ENCODE measurements around the gene SV2C. TPM values are rescaled to one million over a fixed set of nuclear protein-coding genes. Genes with fewer than 3 reads are reported as not detected.

The SV2C gene
- total RNA-seq, 2 donors from 2014 or later = not detected

DNA sequence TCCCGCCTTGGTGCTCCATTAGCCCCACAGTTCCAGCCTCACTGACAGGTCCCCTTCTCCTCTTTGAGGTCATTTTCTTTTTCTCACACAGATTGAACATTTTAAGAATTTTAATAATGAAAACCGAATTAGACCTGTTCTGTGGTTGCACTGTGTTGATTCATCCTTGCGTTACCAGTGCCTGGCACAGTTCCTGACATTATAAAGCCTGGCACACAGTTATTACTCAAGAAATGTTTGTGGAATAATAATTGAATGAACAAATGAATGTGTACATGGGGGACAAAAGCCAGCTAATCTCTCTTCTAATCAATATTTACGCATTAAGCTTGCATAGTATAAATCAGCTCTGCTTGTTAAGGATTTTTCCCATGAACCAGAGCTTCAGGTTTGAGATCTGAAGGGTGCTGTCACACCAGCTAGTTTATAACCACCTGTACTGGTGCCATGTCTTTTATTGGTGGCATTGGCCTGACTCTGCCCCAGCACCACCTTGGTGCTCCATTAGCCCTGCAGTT, 80.0 kb downstream of the SV2C start:
- no peaks in the 10 kb centered on the region for H3K27me3 ChIP-seq (ENCODE audit: control insufficient read depth, insufficient read depth, low read length, poor library complexity, severe bottlenecking)
- H3K36me3 ChIP-seq (ENCODE audit: control insufficient read depth, insufficient read depth, low read length) = no peaks in the 10 kb centered on the region
- H3K4me1 Mint-ChIP-seq = no peaks in the 10 kb centered on the region
- no peaks in the 10 kb centered on the region for H3K27me3 Mint-ChIP-seq (ENCODE audit: insufficient read depth)
- H3K27ac Mint-ChIP-seq = no peak overlapping the region
- TF ChIP-seq, protein P1, sequence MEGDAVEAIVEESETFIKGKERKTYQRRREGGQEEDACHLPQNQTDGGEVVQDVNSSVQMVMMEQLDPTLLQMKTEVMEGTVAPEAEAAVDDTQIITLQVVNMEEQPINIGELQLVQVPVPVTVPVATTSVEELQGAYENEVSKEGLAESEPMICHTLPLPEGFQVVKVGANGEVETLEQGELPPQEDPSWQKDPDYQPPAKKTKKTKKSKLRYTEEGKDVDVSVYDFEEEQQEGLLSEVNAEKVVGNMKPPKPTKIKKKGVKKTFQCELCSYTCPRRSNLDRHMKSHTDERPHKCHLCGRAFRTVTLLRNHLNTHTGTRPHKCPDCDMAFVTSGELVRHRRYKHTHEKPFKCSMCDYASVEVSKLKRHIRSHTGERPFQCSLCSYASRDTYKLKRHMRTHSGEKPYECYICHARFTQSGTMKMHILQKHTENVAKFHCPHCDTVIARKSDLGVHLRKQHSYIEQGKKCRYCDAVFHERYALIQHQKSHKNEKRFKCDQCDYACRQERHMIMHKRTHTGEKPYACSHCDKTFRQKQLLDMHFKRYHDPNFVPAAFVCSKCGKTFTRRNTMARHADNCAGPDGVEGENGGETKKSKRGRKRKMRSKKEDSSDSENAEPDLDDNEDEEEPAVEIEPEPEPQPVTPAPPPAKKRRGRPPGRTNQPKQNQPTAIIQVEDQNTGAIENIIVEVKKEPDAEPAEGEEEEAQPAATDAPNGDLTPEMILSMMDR (conservative IDR thresholded peaks at IDR 0.05) = no peak
- no peaks in the 10 kb centered on the region for H3K4me1 ChIP-seq (ENCODE audit: control insufficient read depth, insufficient read depth, low read length)
- no peaks in the 10 kb centered on the region for H3K36me3 Mint-ChIP-seq (ENCODE audit: low read depth)
- H3K9me3 ChIP-seq (ENCODE audit: control insufficient read depth, low read length) = no peaks in the 10 kb centered on the region
- no peak overlapping the region for H3K27ac ChIP-seq (ENCODE audit: low read depth, low read length)
- no peak for DNase-seq
- no peak overlapping the region for H3K9ac ChIP-seq (ENCODE audit: extremely low read depth, low read length, poor library complexity, severe bottlenecking)
- no peak overlapping the region for H3K4me3 ChIP-seq (ENCODE audit: low read length)
- no peak overlapping the region for H3K4me3 Mint-ChIP-seq
- WGBS, 2 experiments (ENCODE audit: insufficient coverage in 1 of 2, insufficient read length in 1 of 2) = 80 to 83% methylated on average over 4 of the region's 4 CpGs
- no peaks in the 10 kb centered on the region for H3K9me3 Mint-ChIP-seq

DNA sequence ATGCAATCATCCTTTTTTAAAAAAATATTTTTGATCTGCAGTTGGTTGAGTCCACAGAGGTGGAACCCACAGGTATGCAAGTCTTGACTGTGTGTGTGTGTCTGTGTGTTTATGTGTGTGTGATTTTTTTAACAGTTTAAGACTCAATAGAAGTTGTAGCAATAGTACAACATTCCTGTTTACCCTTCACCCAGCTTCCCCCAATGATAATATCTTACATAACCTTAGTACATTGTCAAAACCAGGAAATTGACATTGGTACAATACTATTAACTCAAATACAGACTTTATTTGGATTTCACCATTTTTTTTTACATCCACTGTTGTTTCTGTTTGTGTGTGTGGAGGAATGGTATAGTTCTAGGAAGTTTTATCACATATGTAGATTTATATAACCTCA, 81.8 kb downstream of the SV2C start:
- no peaks in the 10 kb centered on the region for H3K9me3 ChIP-seq (ENCODE audit: control insufficient read depth, low read length)
- H3K9ac ChIP-seq (ENCODE audit: extremely low read depth, low read length, poor library complexity, severe bottlenecking) = no peak overlapping the region
- Mint-ChIP-seq H3K4me3 (no peak overlapping the region), H3K4me1 (no peaks in the 10 kb centered on the region), H3K27me3 (ENCODE audit: insufficient read depth) (no peaks in the 10 kb centered on the region), H3K36me3 (ENCODE audit: low read depth) (no peaks in the 10 kb centered on the region), H3K9me3 (peaks cover 4% of the 10 kb centered on the region), H3K27ac (no peak overlapping the region)
- no peak overlapping the region for H3K27ac ChIP-seq (ENCODE audit: low read depth, low read length)
- no peak for DNase-seq
- H3K4me3 ChIP-seq (ENCODE audit: low read length) = no peak overlapping the region
- H3K4me1 ChIP-seq (ENCODE audit: control insufficient read depth, insufficient read depth, low read length) = no peaks in the 10 kb centered on the region
- TF ChIP-seq, protein P1 (conservative IDR thresholded peaks at IDR 0.05) = no peak
- no peaks in the 10 kb centered on the region for H3K27me3 ChIP-seq (ENCODE audit: control insufficient read depth, insufficient read depth, low read length, poor library complexity, severe bottlenecking)
- H3K36me3 ChIP-seq (ENCODE audit: control insufficient read depth, insufficient read depth, low read length) = no peaks in the 10 kb centered on the region

DNA sequence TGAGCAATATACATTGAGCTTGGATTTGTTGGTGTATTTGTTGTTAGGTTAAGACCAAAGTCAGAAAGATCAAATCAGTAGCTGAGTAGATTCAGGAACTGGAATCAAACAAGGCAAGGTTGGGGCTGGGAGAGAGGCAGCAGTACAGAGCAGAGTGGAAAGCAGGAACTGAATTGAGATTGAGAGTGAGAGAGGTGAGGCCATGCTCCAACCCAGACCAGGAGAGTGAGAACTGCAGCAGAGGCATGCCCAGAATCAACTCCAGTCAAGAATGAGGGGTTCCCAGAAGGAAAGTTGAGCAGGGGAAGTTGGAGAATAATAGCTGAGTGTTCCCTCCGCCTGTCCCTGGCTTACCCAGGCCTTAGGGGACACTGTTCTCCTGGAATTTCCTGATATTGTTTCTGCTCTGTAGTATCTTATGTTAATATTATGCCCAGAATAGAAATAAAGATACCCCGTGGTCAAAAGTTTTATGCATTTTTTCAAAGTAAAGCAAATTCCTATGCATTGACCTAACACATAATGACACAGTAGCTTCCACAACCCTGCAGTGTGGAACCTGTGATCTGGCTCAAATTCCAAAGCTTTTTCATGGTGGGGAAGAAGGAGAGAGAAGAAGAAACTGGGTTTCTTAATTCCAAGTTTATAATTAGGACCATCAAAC, 82.7 kb downstream of the SV2C start:
- Histone ChIP-seq H3K36me3 (ENCODE audit: control insufficient read depth, insufficient read depth, low read length) (no peaks in the 10 kb centered on the region), H3K4me1 (ENCODE audit: control insufficient read depth, insufficient read depth, low read length) (no peaks in the 10 kb centered on the region), H3K9ac (ENCODE audit: extremely low read depth, low read length, poor library complexity, severe bottlenecking) (no peak overlapping the region), H3K9me3 (ENCODE audit: control insufficient read depth, low read length) (no peaks in the 10 kb centered on the region), H3K27ac (ENCODE audit: low read depth, low read length) (no peak overlapping the region), H3K4me3 (ENCODE audit: low read length) (no peak overlapping the region), H3K27me3 (ENCODE audit: control insufficient read depth, insufficient read depth, low read length, poor library complexity, severe bottlenecking) (no peaks in the 10 kb centered on the region)
- DNase-seq = no peak
- 94% methylated on average over 2 of the region's 2 CpGs; no CpG with 5 or more reads in 1 of the 2 experiments for WGBS, 2 experiments (ENCODE audit: insufficient coverage in 1 of 2, insufficient read length in 1 of 2)
- TF ChIP-seq, protein P1 (conservative IDR thresholded peaks at IDR 0.05) = no peak
- H3K9me3 Mint-ChIP-seq = peaks cover 5% of the 10 kb centered on the region
- no peak overlapping the region for H3K4me3 Mint-ChIP-seq
- H3K27ac Mint-ChIP-seq = no peak overlapping the region
- no peaks in the 10 kb centered on the region for H3K27me3 Mint-ChIP-seq (ENCODE audit: insufficient read depth)
- no peaks in the 10 kb centered on the region for H3K4me1 Mint-ChIP-seq
- no peaks in the 10 kb centered on the region for H3K36me3 Mint-ChIP-seq (ENCODE audit: low read depth)

Data from endodermal cell (in vitro differentiated cells).